GM18498 (cell line): ENCODE data around the gene C2CD4B.

Experiments
- ATAC-seq: cut with Tn5 transposase; IDR thresholded peaks from one replicate; pipeline ENCODE4 v1.9.1; 2021; ENCODE audit warnings: mild to moderate bottlenecking, moderate library complexity; ENCODE audit not compliant: unreplicated experiment

The C2CD4B gene

GRCh38 chr15:62119874-62120273, 45.2 kb downstream of the C2CD4B start:
- ATAC-seq = no peak

- no peak for ATAC-seq
Observed at GRCh38 chr15:62119227-62119864, 45.7 kb downstream of the C2CD4B start.

- ATAC-seq = no peak
Observed at GRCh38 chr15:62118520-62119226, 46.4 kb downstream of the C2CD4B start.

- ATAC-seq = no peak
Observed at GRCh38 chr15:62115847-62116246, 49.2 kb downstream of the C2CD4B start.
